Measurements from ENCODE around the gene UAP1L1. TPM values are rescaled to one million over a fixed set of nuclear protein-coding genes. Genes with fewer than 3 reads are reported as not detected.

Gene UAP1L1
- total RNA-seq, 1 donor from 2014 or later: 11.5 TPM

DNA sequence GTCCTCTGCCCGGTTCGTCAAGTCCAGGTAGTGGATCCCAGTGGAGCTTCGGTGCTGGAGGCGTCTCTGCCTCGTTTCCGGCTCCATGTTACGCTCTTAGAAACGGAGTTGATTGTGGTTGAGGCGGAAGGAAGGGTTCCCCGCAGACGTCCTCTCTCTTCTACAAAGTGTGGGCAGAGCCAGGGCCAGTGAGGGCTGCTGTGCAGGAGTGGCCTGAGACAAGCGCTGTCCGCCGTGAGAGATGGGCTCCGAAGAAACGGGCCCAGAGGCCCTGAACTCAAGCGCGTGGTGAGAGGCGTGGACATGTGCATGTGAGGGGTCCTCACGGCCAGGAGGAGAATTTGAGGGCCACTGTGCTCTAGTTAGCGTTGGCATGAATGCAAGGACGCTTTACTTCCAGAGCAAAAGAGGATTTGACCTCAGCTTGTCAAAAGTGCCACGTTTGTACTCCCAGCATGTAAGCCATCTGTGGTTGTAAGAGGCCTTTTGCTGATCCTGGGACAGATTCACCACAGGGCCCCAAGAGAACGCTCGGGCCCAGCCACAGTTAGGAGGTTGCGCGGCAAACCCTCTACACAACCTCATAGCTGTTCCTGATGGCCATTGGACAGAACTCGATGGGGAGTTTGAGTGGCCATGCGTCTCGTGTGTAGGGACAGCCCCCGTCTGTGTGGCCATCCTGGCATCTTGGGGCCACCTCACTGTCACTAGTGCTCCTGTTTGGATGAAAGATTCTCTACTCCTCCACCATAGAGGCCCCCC is 19.6 kb downstream of the UAP1L1 start:
- no peak overlapping the region for H3K27ac ChIP-seq (replicated peaks)
- DNase-seq: no peak
- intact Hi-C loops (cut with micrococcal nuclease): no loop called here
- H3K9me3 ChIP-seq (replicated peaks): no peaks in the 10 kb centered on the region
- TF ChIP-seq, protein P1, sequence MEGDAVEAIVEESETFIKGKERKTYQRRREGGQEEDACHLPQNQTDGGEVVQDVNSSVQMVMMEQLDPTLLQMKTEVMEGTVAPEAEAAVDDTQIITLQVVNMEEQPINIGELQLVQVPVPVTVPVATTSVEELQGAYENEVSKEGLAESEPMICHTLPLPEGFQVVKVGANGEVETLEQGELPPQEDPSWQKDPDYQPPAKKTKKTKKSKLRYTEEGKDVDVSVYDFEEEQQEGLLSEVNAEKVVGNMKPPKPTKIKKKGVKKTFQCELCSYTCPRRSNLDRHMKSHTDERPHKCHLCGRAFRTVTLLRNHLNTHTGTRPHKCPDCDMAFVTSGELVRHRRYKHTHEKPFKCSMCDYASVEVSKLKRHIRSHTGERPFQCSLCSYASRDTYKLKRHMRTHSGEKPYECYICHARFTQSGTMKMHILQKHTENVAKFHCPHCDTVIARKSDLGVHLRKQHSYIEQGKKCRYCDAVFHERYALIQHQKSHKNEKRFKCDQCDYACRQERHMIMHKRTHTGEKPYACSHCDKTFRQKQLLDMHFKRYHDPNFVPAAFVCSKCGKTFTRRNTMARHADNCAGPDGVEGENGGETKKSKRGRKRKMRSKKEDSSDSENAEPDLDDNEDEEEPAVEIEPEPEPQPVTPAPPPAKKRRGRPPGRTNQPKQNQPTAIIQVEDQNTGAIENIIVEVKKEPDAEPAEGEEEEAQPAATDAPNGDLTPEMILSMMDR (IDR thresholded peaks at IDR 0.05; ENCODE audit: borderline replicate concordance): no peak
- H3K27me3 ChIP-seq (ENCODE audit: low read depth): no peaks in the 10 kb centered on the region
- H3K4me1 ChIP-seq: no peaks in the 10 kb centered on the region
- H3K4me3 ChIP-seq: no peak overlapping the region
- H3K36me3 ChIP-seq: peaks cover 85% of the 10 kb centered on the region

DNA sequence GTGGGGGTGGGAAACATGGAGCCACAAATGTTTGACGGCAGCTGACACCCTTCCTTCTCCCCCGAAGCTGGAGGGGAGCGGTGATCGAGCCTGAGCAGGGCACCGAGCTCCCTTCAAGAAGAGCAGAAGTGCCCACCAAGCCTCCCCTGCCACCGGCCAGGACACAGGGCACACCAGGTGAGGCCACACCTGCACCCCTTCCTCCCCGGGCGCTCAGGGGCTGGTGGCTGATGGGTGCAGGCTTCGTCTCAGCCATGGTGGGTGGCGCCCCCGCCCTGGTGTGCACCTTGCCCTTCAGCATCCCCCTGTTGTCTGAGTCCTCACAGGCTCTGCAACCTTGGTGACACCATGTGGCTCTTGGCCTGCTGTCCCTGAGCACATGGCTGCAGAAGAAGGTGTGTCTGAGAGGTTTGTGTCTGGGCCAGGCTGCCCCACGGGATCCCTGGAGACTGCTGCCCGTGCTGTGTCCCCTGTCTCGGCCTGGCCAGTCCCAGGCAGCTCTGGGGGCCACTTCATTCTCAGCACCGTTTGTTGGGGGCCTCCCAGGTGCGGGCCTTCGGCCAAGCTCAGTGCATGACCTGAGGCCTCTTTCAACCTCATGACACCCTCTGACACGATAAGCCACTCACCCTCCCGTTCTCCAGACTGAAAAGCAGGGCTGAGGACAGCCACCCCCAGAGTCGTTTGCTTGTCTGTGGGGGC is 20.6 kb downstream of the UAP1L1 start:
- no peak for DNase-seq
- Histone ChIP-seq H3K27me3 (ENCODE audit: low read depth) (no peaks in the 10 kb centered on the region), H3K4me1 (no peaks in the 10 kb centered on the region), H3K36me3 (peaks cover 82% of the 10 kb centered on the region), H3K4me3 (no peak overlapping the region), H3K27ac (replicated peaks) (no peak overlapping the region), H3K9me3 (replicated peaks) (no peaks in the 10 kb centered on the region)
- TF ChIP-seq, protein P1 (IDR thresholded peaks at IDR 0.05; ENCODE audit: borderline replicate concordance): no peak
- intact Hi-C loops (cut with micrococcal nuclease): no loop called here

DNA sequence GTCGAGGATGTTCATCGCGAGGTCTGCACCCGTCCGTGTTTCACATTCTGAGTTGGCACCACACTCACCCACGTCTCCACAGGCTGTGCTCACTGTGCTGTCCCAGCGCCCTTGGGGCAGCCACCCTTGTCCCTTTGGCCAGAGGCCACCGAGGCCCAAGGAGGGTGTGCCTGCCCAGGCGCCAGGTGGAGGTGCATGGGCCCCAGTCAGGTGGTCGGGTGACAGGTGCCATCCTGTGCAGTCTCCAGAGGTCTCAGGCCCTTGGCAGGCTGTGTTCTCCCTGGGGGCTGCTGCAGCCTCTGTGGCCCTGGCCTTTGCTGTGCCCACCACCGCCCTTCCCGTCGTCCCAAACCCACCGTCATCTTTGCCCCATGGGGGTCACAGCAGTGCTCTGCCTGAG is 21.9 kb downstream of the UAP1L1 start:
- TF ChIP-seq, protein P1 (IDR thresholded peaks at IDR 0.05; ENCODE audit: borderline replicate concordance): no peak
- intact Hi-C loops (cut with micrococcal nuclease): no loop called here
- H3K36me3 ChIP-seq: peaks cover 91% of the 10 kb centered on the region
- no peaks in the 10 kb centered on the region for H3K27me3 ChIP-seq (ENCODE audit: low read depth)
- H3K4me3 ChIP-seq: no peak overlapping the region
- H3K4me1 ChIP-seq: no peaks in the 10 kb centered on the region
- no peak for DNase-seq
- no peak overlapping the region for H3K27ac ChIP-seq (replicated peaks)
- no peaks in the 10 kb centered on the region for H3K9me3 ChIP-seq (replicated peaks)

DNA sequence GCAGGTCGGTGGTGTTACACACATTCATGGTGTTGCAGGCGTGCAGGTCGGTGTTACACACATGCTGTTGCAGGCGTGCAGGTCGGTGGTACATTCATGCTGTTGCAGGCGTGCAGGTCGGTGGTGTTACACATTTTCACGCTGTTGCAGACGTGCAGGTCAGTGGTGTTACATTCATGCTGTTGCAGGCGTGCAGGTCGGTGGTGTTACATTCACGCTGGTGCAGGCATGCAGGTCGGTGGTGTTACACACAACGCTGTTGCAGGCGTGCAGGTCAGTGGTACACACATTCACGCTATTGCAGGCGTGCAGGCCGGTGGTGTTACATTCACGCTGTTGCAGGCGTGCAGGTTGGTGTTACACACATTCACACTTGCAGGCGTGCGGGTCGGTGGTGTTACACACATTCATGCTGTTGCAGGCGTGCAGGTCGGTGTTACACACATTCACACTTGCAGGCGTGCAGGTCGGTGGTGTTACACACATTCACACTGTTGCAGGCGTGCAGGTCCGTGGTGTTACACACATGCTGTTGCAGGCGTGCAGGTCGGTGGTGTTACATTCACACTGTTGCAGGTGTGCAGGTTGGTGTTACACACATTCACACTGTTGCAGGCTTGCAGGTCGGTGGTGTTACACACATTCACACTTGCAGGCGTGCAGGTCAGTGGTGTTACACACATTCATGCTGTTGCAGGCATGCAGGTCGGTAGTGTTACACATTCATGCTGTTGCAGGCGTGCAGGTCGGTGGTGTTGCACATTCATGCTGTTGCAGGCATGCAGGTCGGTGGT is 26.1 kb downstream of the UAP1L1 start:
- Histone ChIP-seq H3K27ac (replicated peaks) (no peak overlapping the region), H3K4me1 (no peaks in the 10 kb centered on the region), H3K27me3 (ENCODE audit: low read depth) (no peaks in the 10 kb centered on the region), H3K4me3 (no peak overlapping the region), H3K36me3 (peaks cover 92% of the 10 kb centered on the region), H3K9me3 (replicated peaks) (no peaks in the 10 kb centered on the region)
- TF ChIP-seq, protein P1 (IDR thresholded peaks at IDR 0.05; ENCODE audit: borderline replicate concordance): no peak
- DNase-seq: no peak
- intact Hi-C loops (cut with micrococcal nuclease): no loop called here

DNA sequence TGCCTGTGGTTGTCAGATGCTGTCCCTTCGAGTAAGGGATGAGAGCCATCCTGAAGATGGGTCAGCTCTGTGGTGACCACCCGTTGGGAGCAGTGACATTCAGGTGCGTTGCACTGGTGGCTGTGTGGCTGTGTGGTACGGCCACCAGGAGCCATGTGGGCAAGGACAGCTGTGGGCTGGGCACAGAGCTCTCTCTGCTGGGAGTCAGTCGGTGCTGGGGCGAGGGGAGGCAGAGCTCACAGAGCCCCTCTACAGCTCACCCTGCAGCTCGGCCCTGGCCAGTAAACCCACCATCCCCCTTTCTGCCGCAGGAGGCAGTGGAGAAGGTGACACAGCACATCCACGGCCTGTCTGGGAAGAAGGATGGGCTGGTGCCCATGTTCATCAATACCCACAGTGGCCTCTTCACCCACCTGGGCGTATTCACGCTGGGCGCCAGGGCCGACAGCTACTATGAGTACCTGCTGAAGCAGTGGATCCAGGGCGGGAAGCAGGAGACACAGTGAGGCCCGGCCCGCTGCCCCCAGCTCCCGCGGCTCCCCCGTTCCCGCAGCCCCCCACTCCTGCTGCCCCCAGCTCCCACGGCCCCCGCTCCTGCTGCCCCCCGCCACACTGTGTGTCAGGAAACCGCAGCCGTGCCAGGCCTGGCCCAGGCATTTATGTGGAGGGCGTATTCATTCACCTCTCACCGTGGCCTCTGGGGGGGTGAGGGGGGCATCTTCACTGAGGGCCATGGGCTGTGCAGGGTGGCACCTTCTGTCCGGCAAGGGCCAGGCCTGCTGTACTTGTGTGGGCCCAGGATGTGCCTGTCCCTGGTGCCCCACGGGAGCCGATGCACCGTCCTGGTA is 28.7 kb downstream of the UAP1L1 start:
- no peaks in the 10 kb centered on the region for H3K9me3 ChIP-seq (replicated peaks)
- DNase-seq: no peak
- TF ChIP-seq, protein P1 (IDR thresholded peaks at IDR 0.05; ENCODE audit: borderline replicate concordance): no peak

More for the DNA sequence above, 28.7 kb downstream of the UAP1L1 start:
- Histone ChIP-seq H3K27me3 (ENCODE audit: low read depth) (no peaks in the 10 kb centered on the region), H3K36me3 (peaks cover 94% of the 10 kb centered on the region), H3K4me1 (no peaks in the 10 kb centered on the region), H3K27ac (replicated peaks) (no peak overlapping the region), H3K4me3 (no peak overlapping the region)
- intact Hi-C loops (cut with micrococcal nuclease): no loop called here

Measured in left ventricle myocardium inferior (tissue), 1 donor.